Measurements from ENCODE around the gene DAGLA. TPM values are rescaled to one million over a fixed set of nuclear protein-coding genes. Genes with fewer than 3 reads are reported as not detected.

Gene DAGLA
- total and polyA plus RNA-seq, 10 donors, result 0.27 to 5.0 (median 3.3) TPM

- H3K4me1 ChIP-seq, result peaks cover 0 to 27% (median 17%) of the 10 kb centered on the region in 6 donors
- no peaks in the 10 kb centered on the region for H3K36me3 ChIP-seq
- no peak for DNase-seq
- WGBS, 5 donors, result 74 to 86% (median 84%) methylated on average over 14 of the region's 14 CpGs
- TF ChIP-seq POLR2A (IDR thresholded peaks at IDR 0.05), result no peak
- no peak for TF ChIP-seq POLR2AphosphoS5 (IDR thresholded peaks at IDR 0.05)
- peak in 1 of 11 experiments; percentile 14 for TF ChIP-seq CTCF (IDR thresholded peaks at IDR 0.05 in 8 of 11, conservative IDR thresholded peaks at IDR 0.05 in 3 of 11)
- peaks cover 0 to 58% (median 14%) of the 10 kb centered on the region in 7 donors for H3K27me3 ChIP-seq (replicated peaks in 1 of 7)
- intact Hi-C loops (cut with DNase I; ENCODE audit: low total_unique reads), result no loop called here
- no peak overlapping the region for H3K4me3 ChIP-seq
- no peaks in the 10 kb centered on the region for H3K9me3 ChIP-seq
- H3K27ac ChIP-seq, result no peak overlapping the region
Measured at GRCh38 chr11:61751384-61751783, 71.2 kb downstream of the DAGLA start.

- Histone ChIP-seq H3K27ac (no peak within 1 kb of the TSS), H3K27me3 (replicated peaks in 1 of 7) (peaks cover 0 to 58% (median 14%) of the 10 kb centered on the region in 7 donors), H3K4me1 (peaks cover 0 to 31% (median 20%) of the 10 kb centered on the region in 6 donors), H3K36me3 (no peaks in the 10 kb centered on the region), H3K9me3 (no peaks in the 10 kb centered on the region), H3K4me3 (peak within 1 kb of the TSS in 7 of 8 donors; percentile 17 to 68 (median 28))
- TF ChIP-seq POLR2A (IDR thresholded peaks at IDR 0.05) (no peak), POLR2AphosphoS5 (IDR thresholded peaks at IDR 0.05) (no peak), CTCF (IDR thresholded peaks at IDR 0.05 in 8 of 11, conservative IDR thresholded peaks at IDR 0.05 in 3 of 11) (peak in 6 of 11 experiments; percentile 10 to 64 (median 50))
- WGBS, 5 donors, result 2 to 6% (median 4%) methylated on average over 25 to 93 of the region's 93 CpGs
- peak; percentile 84 for DNase-seq
- intact Hi-C loops (cut with DNase I; ENCODE audit: low total_unique reads), result no loop called here
Measured at GRCh38 chr11:61752117-61752924, 72.1 kb downstream of the DAGLA start, which contains the start of gene MYRF. Gene MYRF, plus strand, starts transcription at chr11:61752636. Its CDS starts 109 bp downstream, at chr11:61752745.

GRCh38 chr11:61752925-61753521 lies 72.8 kb downstream of the DAGLA start:
- Histone ChIP-seq H3K27me3 (replicated peaks in 1 of 7) (peaks cover 0 to 55% (median 14%) of the 10 kb centered on the region in 7 donors), H3K4me3 (peak overlapping the region in 7 of 8 donors; percentile 15 to 68 (median 28)), H3K36me3 (no peaks in the 10 kb centered on the region), H3K9me3 (no peaks in the 10 kb centered on the region), H3K4me1 (peaks cover 0 to 24% (median 15%) of the 10 kb centered on the region in 6 donors), H3K27ac (no peak overlapping the region)
- intact Hi-C loops (cut with DNase I; ENCODE audit: low total_unique reads), result no loop called here
- no peak for TF ChIP-seq CTCF (IDR thresholded peaks at IDR 0.05 in 8 of 11, conservative IDR thresholded peaks at IDR 0.05 in 3 of 11)
- no peak for TF ChIP-seq POLR2A (IDR thresholded peaks at IDR 0.05)
- no peak for TF ChIP-seq POLR2AphosphoS5 (IDR thresholded peaks at IDR 0.05)
- DNase-seq, result no peak
- 40 to 50% (median 42%) methylated on average over 17 of the region's 17 CpGs for WGBS, 5 donors

GRCh38 chr11:61753672-61754071 lies 73.5 kb downstream of the DAGLA start:
- no peak for DNase-seq
- WGBS, 5 donors, result 81 to 92% (median 86%) methylated on average over 2 to 5 of the region's 5 CpGs
- Histone ChIP-seq H3K4me3 (no peak overlapping the region), H3K4me1 (peaks cover 0 to 22% (median 14%) of the 10 kb centered on the region in 6 donors), H3K27ac (no peak overlapping the region), H3K36me3 (no peaks in the 10 kb centered on the region), H3K9me3 (no peaks in the 10 kb centered on the region), H3K27me3 (replicated peaks in 1 of 7) (peaks cover 0 to 49% (median 14%) of the 10 kb centered on the region in 7 donors)
- no peak for TF ChIP-seq POLR2AphosphoS5 (IDR thresholded peaks at IDR 0.05)
- no peak for TF ChIP-seq POLR2A (IDR thresholded peaks at IDR 0.05)
- no peak for TF ChIP-seq CTCF (IDR thresholded peaks at IDR 0.05 in 8 of 11, conservative IDR thresholded peaks at IDR 0.05 in 3 of 11)
- intact Hi-C loops (cut with DNase I; ENCODE audit: low total_unique reads), result no loop called here
